GM12872 (cell line): Measurements from ENCODE around the gene USP36.

ENCODE experiments used
- CTCF ChIP-seq: IDR thresholded peaks from 3 replicates; pipeline ENCODE4 v1.5.1; 2011; ENCODE audit warnings: low read depth, mild to moderate bottlenecking, low read length, moderate library complexity; ENCODE audit not compliant: insufficient read depth

USP36 gene

GRCh38 chr17:78862073-78863023 lies 21.7 kb upstream of the USP36 start:
- no peak for TF ChIP-seq CTCF

- no peak for TF ChIP-seq CTCF
Measured at GRCh38 chr17:78861229-78861628, 20.6 kb upstream of the USP36 start.

- TF ChIP-seq CTCF: no peak
Measured at GRCh38 chr17:78859051-78859450, 18.4 kb upstream of the USP36 start.

DNA sequence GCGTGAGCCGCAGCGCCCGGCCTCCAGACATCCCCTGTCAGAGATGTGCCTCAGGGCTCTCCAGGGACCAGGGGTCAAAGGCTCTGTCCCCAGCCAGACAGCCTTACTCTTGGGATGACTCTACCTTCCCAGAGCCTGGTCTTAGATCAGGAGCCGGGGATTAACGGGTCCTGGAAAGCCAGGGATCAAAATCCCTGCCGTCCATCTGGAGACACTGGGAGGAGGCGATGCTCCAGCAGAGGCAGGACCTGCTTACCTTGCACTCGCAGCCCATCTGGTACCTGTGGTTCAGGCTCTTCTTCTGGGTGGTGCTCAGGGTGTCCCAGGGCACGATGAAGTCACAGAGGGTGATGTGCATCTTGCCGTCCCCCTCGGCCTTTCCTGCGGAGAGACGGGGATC lies 16.7 kb upstream of the USP36 start:
- no peak for TF ChIP-seq CTCF

DNA sequence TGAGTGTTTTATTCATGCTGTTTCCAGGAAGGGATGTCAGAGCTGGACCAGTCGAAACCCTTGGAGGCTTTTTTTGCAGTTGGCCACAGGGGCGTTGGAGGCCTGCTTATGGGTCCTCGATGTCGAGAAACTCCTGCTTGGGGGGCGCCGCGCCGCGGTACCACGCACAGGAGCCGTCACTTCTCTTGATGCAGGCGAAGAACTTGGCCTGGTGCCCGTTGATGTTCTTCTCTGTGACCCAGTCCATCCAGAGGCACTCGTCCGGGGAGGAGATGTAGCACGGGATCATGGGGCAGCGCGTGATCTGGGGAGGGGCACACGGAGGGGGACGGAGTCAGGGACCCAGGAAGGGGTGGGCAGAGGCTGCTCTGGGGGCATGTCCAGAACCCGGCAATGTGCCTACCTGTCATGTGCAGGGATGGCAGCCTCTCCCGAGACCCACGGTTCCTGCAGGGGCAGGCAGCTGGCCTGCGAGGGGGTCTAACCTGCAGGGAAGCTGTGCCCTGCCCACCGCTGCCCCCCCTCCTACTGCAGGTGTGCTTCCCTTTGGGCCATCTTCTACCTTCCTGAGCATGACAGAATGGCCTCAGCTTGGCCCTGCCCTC lies 15.0 kb upstream of the USP36 start:
- TF ChIP-seq CTCF: no peak

- TF ChIP-seq CTCF: no peak
Measured at GRCh38 chr17:78854508-78854907, 13.9 kb upstream of the USP36 start.

DNA sequence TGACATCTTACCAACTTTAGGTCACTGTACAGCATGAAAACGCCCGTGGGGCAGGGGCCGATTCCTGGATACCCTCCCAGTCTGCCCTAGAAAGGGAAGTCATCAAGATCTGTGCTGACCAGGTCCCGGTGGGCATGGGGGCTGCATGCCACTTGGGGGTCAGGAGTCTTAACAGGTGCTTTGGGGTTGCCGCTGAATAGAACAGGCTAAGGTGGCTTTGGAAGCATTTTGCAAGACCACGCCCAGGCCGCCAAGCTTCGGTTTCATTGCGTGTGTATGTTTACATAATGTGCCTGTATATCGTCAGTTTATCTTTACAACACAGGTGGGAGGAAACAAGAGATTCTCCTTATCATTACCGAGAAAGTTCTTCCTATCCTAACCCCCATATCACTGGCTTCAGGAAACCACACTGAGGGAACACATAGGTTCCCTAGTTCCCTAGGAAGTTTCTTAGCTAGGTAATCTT lies 13.3 kb upstream of the USP36 start:
- no peak for TF ChIP-seq CTCF
